ENCODE measurements around the gene SLC22A4. TPM values are rescaled to one million over a fixed set of nuclear protein-coding genes. Genes with fewer than 3 reads are reported as not detected.
A peak's percentile ranks its signal among the peaks of the same experiment; 100 is the strongest.

Gene SLC22A4
- polyA plus RNA-seq, 1 donor (not counting 4 experiments of a cell fraction or from before 2014, with no cell fraction given): 1.4 TPM

DNA sequence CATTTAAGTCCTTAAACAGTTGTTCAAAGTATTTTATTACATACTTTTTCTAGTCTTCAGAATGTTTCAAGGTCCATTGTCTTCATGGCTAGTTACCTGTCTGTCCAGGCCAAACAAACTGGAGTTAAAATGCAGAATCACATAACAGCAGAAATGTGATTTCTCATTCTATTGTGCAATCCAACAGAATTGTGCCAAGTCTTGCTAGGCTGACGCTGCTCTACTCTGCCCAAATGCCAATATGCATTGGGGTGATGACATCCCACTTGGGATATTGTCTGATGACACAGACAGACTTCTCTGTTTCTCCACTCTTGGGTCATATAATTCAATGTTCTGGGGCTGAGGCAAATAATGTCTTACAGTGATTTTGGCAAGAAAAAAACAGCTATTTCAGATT lies 70.1 kb downstream of the SLC22A4 start:
- H3K79me2 ChIP-seq (ENCODE audit: control insufficient read depth, insufficient read depth, low read length): peaks cover 9% of the 10 kb centered on the region
- DNase-seq (ENCODE audit: low read depth, low spot score) (peak; percentile 59), FAIRE-seq (peak; percentile 89)
- peak overlapping the region; percentile 22 for H3K4me2 ChIP-seq (ENCODE audit: control insufficient read depth, extremely low read depth, insufficient read depth, low read depth, low read length)
- no peaks in the 10 kb centered on the region for H4K20me1 ChIP-seq (ENCODE audit: control insufficient read depth, extremely low read depth, insufficient read depth, low read length)
- H3K27me3 ChIP-seq (ENCODE audit: control insufficient read depth, extremely low read depth, insufficient read depth, low read length): no peaks in the 10 kb centered on the region
- peaks cover 48% of the 10 kb centered on the region for H3K4me1 ChIP-seq (ENCODE audit: control insufficient read depth, extremely low read depth, insufficient read depth, low read length)
- no peak overlapping the region for H2AFZ ChIP-seq (ENCODE audit: control insufficient read depth, low read length)
- no peak overlapping the region for H3K4me3 ChIP-seq (ENCODE audit: control insufficient read depth in 2 of 3, extremely low read depth in 1 of 3, insufficient read depth in 2 of 3, low read depth in 1 of 3, low read length in 3 of 3)
- H3K9ac ChIP-seq (ENCODE audit: control insufficient read depth, extremely low read depth, insufficient read depth, low read length): peak overlapping the region; percentile 26
- H3K9me1 ChIP-seq (ENCODE audit: control insufficient read depth, extremely low read depth, insufficient read depth, low read length): no peaks in the 10 kb centered on the region
- TF ChIP-seq CTCF (optimal IDR thresholded peaks at IDR 0.05 in 1 of 3, IDR thresholded peaks at IDR 0.05 in 1 of 3, conservative IDR thresholded peaks at IDR 0.05 in 1 of 3; ENCODE audit: extremely low read depth in 1 of 3, insufficient read depth in 2 of 3, low read length in 3 of 3): no peak
- no peak for TF ChIP-seq EZH2 (IDR thresholded peaks at IDR 0.05; ENCODE audit: low read length)
- H3K36me3 ChIP-seq (ENCODE audit: control insufficient read depth in 2 of 2, extremely low read depth in 1 of 2, insufficient read depth in 2 of 2, low read length in 2 of 2): peaks cover 1 to 13% of the 10 kb centered on the region in 2 experiments
- dilution Hi-C loops (cut with MboI; ENCODE audit: extremely low pct_ligation_motif_present, low sequenced_read_pairs): no loop called here
- H3K9me3 ChIP-seq (ENCODE audit: control insufficient read depth, low read depth, low read length): no peaks in the 10 kb centered on the region
- H3K27ac ChIP-seq (ENCODE audit: control insufficient read depth, insufficient read depth, low read length): peak overlapping the region; percentile 85

- Histone ChIP-seq H3K79me2 (ENCODE audit: control insufficient read depth, insufficient read depth, low read length) (peaks cover 13% of the 10 kb centered on the region), H3K27me3 (ENCODE audit: control insufficient read depth, extremely low read depth, insufficient read depth, low read length) (no peaks in the 10 kb centered on the region), H3K9me3 (ENCODE audit: control insufficient read depth, low read depth, low read length) (no peaks in the 10 kb centered on the region), H4K20me1 (ENCODE audit: control insufficient read depth, extremely low read depth, insufficient read depth, low read length) (no peaks in the 10 kb centered on the region), H3K36me3 (ENCODE audit: control insufficient read depth in 2 of 2, extremely low read depth in 1 of 2, insufficient read depth in 2 of 2, low read length in 2 of 2) (peaks cover 1 to 10% of the 10 kb centered on the region in 2 experiments), H3K27ac (ENCODE audit: control insufficient read depth, insufficient read depth, low read length) (peak overlapping the region; percentile 85), H3K4me3 (ENCODE audit: control insufficient read depth in 2 of 3, extremely low read depth in 1 of 3, insufficient read depth in 2 of 3, low read depth in 1 of 3, low read length in 3 of 3) (no peak overlapping the region), H3K9ac (ENCODE audit: control insufficient read depth, extremely low read depth, insufficient read depth, low read length) (peak overlapping the region; percentile 26), H3K4me2 (ENCODE audit: control insufficient read depth, extremely low read depth, insufficient read depth, low read depth, low read length) (peak overlapping the region; percentile 31), H3K9me1 (ENCODE audit: control insufficient read depth, extremely low read depth, insufficient read depth, low read length) (no peaks in the 10 kb centered on the region), H2AFZ (ENCODE audit: control insufficient read depth, low read length) (no peak overlapping the region), H3K4me1 (ENCODE audit: control insufficient read depth, extremely low read depth, insufficient read depth, low read length) (peaks cover 48% of the 10 kb centered on the region)
- TF ChIP-seq EZH2 (IDR thresholded peaks at IDR 0.05; ENCODE audit: low read length): no peak
- TF ChIP-seq CTCF (optimal IDR thresholded peaks at IDR 0.05 in 1 of 3, IDR thresholded peaks at IDR 0.05 in 1 of 3, conservative IDR thresholded peaks at IDR 0.05 in 1 of 3; ENCODE audit: extremely low read depth in 1 of 3, insufficient read depth in 2 of 3, low read length in 3 of 3): no peak
- DNase-seq (ENCODE audit: low read depth, low spot score): peak; percentile 86
- dilution Hi-C loops (cut with MboI; ENCODE audit: extremely low pct_ligation_motif_present, low sequenced_read_pairs): no loop called here
- peak; percentile 81 for FAIRE-seq
Measured at GRCh38 chr5:132365213-132365612, 71.0 kb downstream of the SLC22A4 start.
